MM.1S (cell line): ENCODE measurements around the gene CDC5L.

ENCODE experiments used
- CTCF ChIP-seq: fragments of 300-600 bp; sonication (generic); IDR thresholded peaks from 2 replicates; pipeline ENCODE4 v1.5.1; 2016; ENCODE audit warnings: antibody characterized with exemption, low read length, mixed read lengths
- EZH2 ChIP-seq: fragments of 300-600 bp; sonication (generic); optimal IDR thresholded peaks from 2 replicates; pipeline ENCODE3; 2017; ENCODE audit warnings: low read depth, mild to moderate bottlenecking, antibody characterized with exemption, low read length, mixed read lengths

- no peak for TF ChIP-seq CTCF
- no peak for TF ChIP-seq EZH2
These were observed 112.1 kb downstream of the CDC5L start for GRCh38 chr6:44499609-44500008.
